HCT116 (cell line): Measurements from ENCODE around the gene FAM53B. TPM values are rescaled to one million over a fixed set of nuclear protein-coding genes. Genes with fewer than 3 reads are reported as not detected.

Experiments used
- ATAC-seq: fragments of 200-7000 bp; cut with Tn5 transposase; 2 replicates; pipeline ENCODE4 v1.9.1; 2020; ENCODE audit warnings: mild to moderate bottlenecking, moderate library complexity
- BruUV-seq: library from RNA; stranded (reverse); fragments of 400-500 nt; replicated peaks from 2 replicates; lab custom pipeline; 2021; lab: Mats Ljungman, UMichigan
- CTCF ChIA-PET: fragments of 300-600 bp; sonication (Branson Sonifier 250); formaldehyde crosslinking; loops from one replicate; lab custom pipeline; 2021; ENCODE audit warnings: antibody characterized with exemption; lab: Charles Lee
- POLR2A ChIA-PET: fragments of 300-600, 350-600 bp; sonication (Branson Sonifier 250); formaldehyde crosslinking; loops from one replicate; lab custom pipeline; 2021; ENCODE audit warnings: antibody characterized with exemption; lab: Charles Lee
- RAD21 ChIA-PET, 2 experiments: fragments of 300-600 bp; sonication (Branson Sonifier 250); formaldehyde crosslinking; loops; one replicate each; lab custom pipeline; 2023; ENCODE audit warnings: low total read pairs in 2 of 2; ENCODE audit not compliant: uncharacterized antibody in 2 of 2, unreplicated experiment in 2 of 2, low non-redundant PET in 1 of 2; lab: Charles Lee
- DNase-seq: peaks from one replicate; pipeline ENCODE4 v3.0.0-alpha.2; 2010; ENCODE audit warnings: low read depth, low spot score
- H2AFZ ChIP-seq: fragments of 200-600 bp; shearing (Covaris generic), sonication (generic); 2 replicates; pipeline ENCODE4 v1.6.1; 2017; ENCODE audit warnings: low read depth, mixed run types, mixed read lengths, antibody characterized with exemption, low read length; ENCODE audit not compliant: poor library complexity, severe bottlenecking
- H3K27ac ChIP-seq: 2 replicates; pipeline ENCODE4 v1.5.1; 2012; ENCODE audit warnings: low read depth, low read length
- H3K27me3 ChIP-seq: fragments of 200-600 bp; sonication (generic); 2 replicates; pipeline ENCODE4 v1.6.1; 2016; ENCODE audit warnings: mixed run types, low read length, mixed read lengths; ENCODE audit not compliant: insufficient read depth
- H3K36me3 ChIP-seq, 2 experiments: fragments of 200-500 bp in 1 of 2; fragments of 200-600 bp in 1 of 2; sonication (Bioruptor generic) in 1 of 2; sonication (generic) in 1 of 2; 2 replicates each; pipeline versions ENCODE4 v1.5.1 to v1.6.1; 2014 to 2016; ENCODE audit warnings: low read length in 2 of 2, inconsistent platforms in 1 of 2, mixed read lengths in 1 of 2, mixed run types in 1 of 2; ENCODE audit not compliant: insufficient read depth in 2 of 2, control insufficient read depth in 1 of 2
- H3K4me1 ChIP-seq, 2 experiments: fragments of 200-600 bp in 1 of 2; sonication (generic) in 1 of 2; 2 replicates each; pipeline versions ENCODE4 v1.5.1 to v1.6.1; 2012 to 2017; ENCODE audit warnings: low read length in 2 of 2, inconsistent platforms in 1 of 2, mild to moderate bottlenecking in 1 of 2, mixed read lengths in 1 of 2, mixed run types in 1 of 2, moderate library complexity in 1 of 2; ENCODE audit not compliant: insufficient read depth in 2 of 2, control insufficient read depth in 1 of 2
- H3K4me2 ChIP-seq: fragments of 200-600 bp; sonication (generic); 2 replicates; pipeline ENCODE4 v1.6.1; 2017; ENCODE audit warnings: mixed run types, low read length, mixed read lengths
- H3K4me3 ChIP-seq, 2 experiments: fragments of 200-600 bp in 1 of 2; sonication (generic) in 1 of 2; replicated peaks in 1 of 2; 2 replicates each; pipeline ENCODE4 v1.5.1; 2011 to 2016; ENCODE audit warnings: low read length in 2 of 2, control low read depth in 1 of 2, low read depth in 1 of 2, mild to moderate bottlenecking in 1 of 2, mixed read lengths in 1 of 2, mixed run types in 1 of 2
- H3K79me2 ChIP-seq: fragments of 200-600 bp; sonication (generic); 2 replicates; pipeline ENCODE4 v1.6.1; 2017; ENCODE audit warnings: mild to moderate bottlenecking, mixed run types, low read length, moderate library complexity, mixed read lengths; ENCODE audit not compliant: insufficient read depth
- H3K9ac ChIP-seq: fragments of 200-600 bp; sonication (generic); 2 replicates; pipeline ENCODE4 v1.6.1; 2016; ENCODE audit warnings: low read length, mixed read lengths
- H3K9me2 ChIP-seq: fragments of 200-600 bp; sonication (generic), shearing (Covaris generic); 2 replicates; pipeline ENCODE4 v1.6.1; 2017; ENCODE audit warnings: mixed run types, mild to moderate bottlenecking, moderate library complexity; ENCODE audit not compliant: insufficient read depth
- H3K9me3 ChIP-seq, 2 experiments: fragments of 200-500 bp in 1 of 2; fragments of 200-600 bp in 1 of 2; sonication (Bioruptor generic) in 1 of 2; sonication (generic) in 1 of 2; 2 replicates each; pipeline ENCODE4 v1.6.1; 2014 to 2017; ENCODE audit warnings: low read length in 2 of 2, mixed read lengths in 2 of 2, inconsistent platforms in 1 of 2, low read depth in 1 of 2, mild to moderate bottlenecking in 1 of 2, mixed run types in 1 of 2, moderate library complexity in 1 of 2; ENCODE audit not compliant: control insufficient read depth in 1 of 2, insufficient read depth in 1 of 2
- H4K20me1 ChIP-seq: fragments of 200-600 bp; sonication (generic), shearing (Covaris generic); 2 replicates; pipeline ENCODE4 v1.6.1; 2017; ENCODE audit warnings: mixed run types, mild to moderate bottlenecking, moderate library complexity; ENCODE audit not compliant: insufficient read depth
- CBX3 ChIP-seq: IDR thresholded peaks from 2 replicates; pipeline ENCODE4 v1.6.1; 2012; ENCODE audit warnings: low read depth
- CEBPB ChIP-seq: IDR thresholded peaks from 2 replicates; pipeline ENCODE4 v1.6.1; 2012; ENCODE audit warnings: low read depth
- EZH2phosphoT487 ChIP-seq: fragments of 200-600 bp; IDR thresholded peaks from 2 replicates; pipeline ENCODE4 v1.6.1; 2018; ENCODE audit warnings: antibody characterized with exemption, borderline replicate concordance
- FOSL1 ChIP-seq: IDR thresholded peaks from 2 replicates; pipeline ENCODE4 v1.6.1; 2012; ENCODE audit warnings: low read depth
- MAX ChIP-seq: IDR thresholded peaks from 2 replicates; pipeline ENCODE4 v1.6.1; 2012
- POLR2A ChIP-seq: IDR thresholded peaks from 2 replicates; pipeline ENCODE4 v1.7.0; 2011; ENCODE audit warnings: borderline replicate concordance; ENCODE audit not compliant: insufficient read depth, insufficient read length; ENCODE audit errors: extremely low read depth
- POLR2AphosphoS5 ChIP-seq: IDR thresholded peaks from 2 replicates; pipeline ENCODE4 v1.6.1; 2011; ENCODE audit warnings: mild to moderate bottlenecking, low read depth, low read length, moderate library complexity
- REST ChIP-seq: IDR thresholded peaks from 2 replicates; pipeline ENCODE4 v1.6.1; 2012; ENCODE audit warnings: low read depth
- SIN3A ChIP-seq: IDR thresholded peaks from 2 replicates; pipeline ENCODE4 v1.6.1; 2012; ENCODE audit warnings: low read depth
- SRF ChIP-seq: IDR thresholded peaks from 2 replicates; pipeline ENCODE4 v1.6.1; 2012; ENCODE audit warnings: low read depth
- TCF7L2 ChIP-seq: IDR thresholded peaks from 2 replicates; pipeline ENCODE4 v1.7.0; 2011; ENCODE audit warnings: borderline replicate concordance, inconsistent platforms; ENCODE audit not compliant: insufficient read depth, insufficient read length; ENCODE audit errors: extremely low read depth
- YY1 ChIP-seq: IDR thresholded peaks from 2 replicates; pipeline ENCODE4 v1.6.1; 2011; ENCODE audit warnings: low read length, low read depth, moderate library complexity, mild to moderate bottlenecking; ENCODE audit not compliant: insufficient replicate concordance; ENCODE audit errors: extremely low read depth
- ZBTB33 ChIP-seq: IDR thresholded peaks from 2 replicates; pipeline ENCODE4 v1.6.1; 2011; ENCODE audit warnings: mild to moderate bottlenecking, low read length, moderate library complexity; ENCODE audit not compliant: insufficient replicate concordance; ENCODE audit errors: extremely low read depth
- ZFX ChIP-seq: fragments of 450-650 bp; IDR thresholded peaks from 2 replicates; pipeline ENCODE4 v1.6.1; 2017
- intact Hi-C: fragments of 100-400 bp; cut with micrococcal nuclease; formaldehyde crosslinking; loops from 2 replicates; pipeline ENCODE4 v1.10.0; 2022
- total RNA-seq: library from RNA; stranded (reverse); gene quantifications from one replicate; pipeline ENCODE4 v1.2.1, GENCODE V29; 2021; ENCODE audit not compliant: unreplicated experiment

FAM53B gene
- total RNA-seq, 1 experiment from 2014 or later = 19.6 TPM

- no peaks in the 10 kb centered on the region for H4K20me1 ChIP-seq
- ATAC-seq = no peak; the same call in 1 of the 2 replicates
- BruUV-seq = no TSS peak
- no peak overlapping the region for H3K27ac ChIP-seq
- H3K9me3 ChIP-seq = no peaks in the 10 kb centered on the region
- H3K4me2 ChIP-seq = peak overlapping the region; percentile 5; the same call in 1 of the 2 replicates
- H2AFZ ChIP-seq = no peak overlapping the region
- TF ChIP-seq ZBTB33 = no peak
- TF ChIP-seq, all 23 proteins: peak for 0
- H3K36me3 ChIP-seq = 0 out of 4 replicates have a peak, but pooled peaks cover 0 to 2% of the 10 kb centered on the region in 2 experiments
- no peaks in the 10 kb centered on the region for H3K79me2 ChIP-seq
- peaks cover 17 to 26% of the 10 kb centered on the region in 2 experiments; a peak in 3 of 4 replicates for H3K4me1 ChIP-seq
- H3K4me3 ChIP-seq = no peak overlapping the region
- H3K9ac ChIP-seq = no peak overlapping the region
- POLR2A ChIA-PET = no interaction called here
- CTCF ChIA-PET = interaction anchor here (1.0 kb wide), 1 partner anchor 31 kb away, joined by 5 read pairs; no protein-coding TSS in a partner anchor
- H3K27me3 ChIP-seq = no peaks in the 10 kb centered on the region
- intact Hi-C loops = no loop called here
- H3K9me2 ChIP-seq = no peaks in the 10 kb centered on the region
- no peak for DNase-seq
- RAD21 ChIA-PET = no interaction called here
These were observed 34.3 kb downstream of the FAM53B start for GRCh38 chr10:124709861-124710260.

- ChIA-PET POLR2A (interaction anchor here (1.6 kb wide), 1 partner anchor 9 kb away, joined by 6 read pairs; no protein-coding TSS in a partner anchor), CTCF (interaction anchor here (1.3 to 1.9 kb wide), 2 partner anchors 33 to 36 kb away, joined by 5 to 7 read pairs; no protein-coding TSS in a partner anchor), RAD21 (no interaction called here)
- BruUV-seq = no TSS peak
- Histone ChIP-seq H3K9me2 (no peaks in the 10 kb centered on the region), H3K4me3 (no peak overlapping the region), H4K20me1 (no peaks in the 10 kb centered on the region), H3K36me3 (peaks cover 0 to 4% of the 10 kb centered on the region in 2 experiments; a peak in 1 of 4 replicates), H3K9me3 (no peaks in the 10 kb centered on the region), H3K9ac (no peak overlapping the region), H3K4me1 (peaks cover 17 to 26% of the 10 kb centered on the region in 2 experiments; a peak in 3 of 4 replicates), H3K27me3 (no peaks in the 10 kb centered on the region), H3K79me2 (no peaks in the 10 kb centered on the region), H2AFZ (no peak overlapping the region), H3K4me2 (peak overlapping the region; percentile 4; the same call in 1 of the 2 replicates), H3K27ac (no peak overlapping the region)
- intact Hi-C loops = no loop called here
- no peak for ATAC-seq
- no peak for DNase-seq
- TF ChIP-seq ZFX (no peak), POLR2A (no peak), CBX3 (no peak), SRF (no peak), REST (no peak), CEBPB (no peak), MAX (no peak), SIN3A (no peak), FOSL1 (no peak), POLR2AphosphoS5 (no peak), TCF7L2 (no peak), YY1 (no peak), EZH2phosphoT487 (no peak)
These were observed 35.2 kb downstream of the FAM53B start for GRCh38 chr10:124708922-124709520.
